Activated B cell treated with CpG ODN at 0.5 μM for 24 hours (primary cell): ENCODE measurements around the gene SLC43A2. TPM values are rescaled to one million over a fixed set of nuclear protein-coding genes. Genes with fewer than 3 reads are reported as not detected.
A peak's percentile ranks its signal among the peaks of the same experiment; 100 is the strongest.

Source experiments
- ATAC-seq: fragments of 200-7000 bp; cut with Tn5 transposase; one replicate; pipeline ENCODE4 v1.10.0; 2021; ENCODE audit warnings: low read depth, mild to moderate bottlenecking, moderate library complexity
- CTCF ChIA-PET: fragments of 350-600 bp; sonication (Branson Sonifier 250); formaldehyde crosslinking; loops from one replicate; lab custom pipeline; 2021; ENCODE audit warnings: antibody characterized with exemption; lab: Charles Lee
- POLR2A ChIA-PET: fragments of 350-600 bp; sonication (Branson Sonifier 250); formaldehyde crosslinking; loops from one replicate; lab custom pipeline; 2021; ENCODE audit warnings: antibody characterized with exemption; lab: Charles Lee
- DNase-seq: peaks from one replicate; pipeline ENCODE4 v3.0.0; 2022
- H3K27ac Mint-ChIP-seq: one replicate; pipeline ENCODE4 v1.8.0; 2020; ENCODE audit warnings: mixed read lengths
- H3K27me3 Mint-ChIP-seq: one replicate; pipeline ENCODE4 v1.8.0; 2021; ENCODE audit warnings: mixed read lengths
- H3K36me3 Mint-ChIP-seq: one replicate; pipeline ENCODE4 v1.8.0; 2021; ENCODE audit warnings: low read depth, mixed read lengths
- H3K4me1 Mint-ChIP-seq: one replicate; pipeline ENCODE4 v1.8.0; 2021; ENCODE audit warnings: mixed read lengths
- H3K4me3 Mint-ChIP-seq: one replicate; pipeline ENCODE4 v1.8.0; 2020; ENCODE audit warnings: mild to moderate bottlenecking, mixed read lengths
- H3K9me3 Mint-ChIP-seq: one replicate; pipeline ENCODE4 v1.8.0; 2020; ENCODE audit warnings: mixed read lengths
- intact Hi-C: fragments of 100-400 bp; cut with micrococcal nuclease; formaldehyde crosslinking; loops from one replicate; pipeline ENCODE4 v1.15.1; 2024
- total RNA-seq: library from RNA; stranded (reverse); gene quantifications from 2 replicates; pipeline ENCODE4 v1.2.3, GENCODE V29; 2022
- TF ChIP-seq, protein P1 (sequence below): fragments of 200-600 bp; IDR thresholded peaks from one replicate; pipeline ENCODE4 v1.8.0; 2022; ENCODE audit warnings: antibody characterized with exemption, mild to moderate bottlenecking

The SLC43A2 gene
- total RNA-seq, 1 donor from 2014 or later, result 167 TPM

DNA sequence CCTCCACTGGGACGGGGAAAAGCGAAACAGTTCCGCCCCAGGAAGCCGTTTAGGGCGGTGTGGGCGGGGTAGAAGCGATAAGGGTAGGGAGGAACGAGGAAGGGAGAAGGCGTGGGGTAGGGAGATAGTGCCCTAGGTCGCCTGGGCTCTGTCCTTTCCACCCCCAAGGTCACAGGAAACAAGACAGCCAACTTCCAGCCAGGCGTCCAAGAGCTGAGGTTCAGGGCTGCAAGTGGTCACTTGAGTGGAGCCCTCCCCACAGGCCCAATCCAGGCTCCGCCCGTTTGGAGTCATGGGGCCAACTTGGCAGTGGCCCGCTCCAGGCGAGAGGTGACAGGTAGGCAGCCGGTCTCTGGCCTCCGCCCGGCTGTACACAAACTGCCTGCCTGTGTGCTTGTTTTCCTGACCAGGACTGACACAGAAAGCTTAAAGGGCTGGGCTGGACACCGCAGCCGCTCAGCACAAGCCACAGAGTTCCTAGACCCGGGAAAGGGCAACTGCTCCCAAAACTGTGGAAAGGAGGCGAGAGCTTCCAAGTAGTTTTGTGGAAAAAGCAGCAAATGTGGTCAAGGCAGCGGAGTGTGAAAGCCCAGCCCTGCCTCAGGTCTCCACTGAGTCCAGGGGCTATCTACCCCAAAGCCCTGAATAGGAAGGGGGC lies 21.3 kb upstream of the SLC43A2 start, which contains the start of gene RILP:
Gene RILP (minus strand): TSS at position 23 of the 658 bp plus-strand sequence. CDS start 62 bp downstream, outside the sequence.
- TF ChIP-seq, protein P1, sequence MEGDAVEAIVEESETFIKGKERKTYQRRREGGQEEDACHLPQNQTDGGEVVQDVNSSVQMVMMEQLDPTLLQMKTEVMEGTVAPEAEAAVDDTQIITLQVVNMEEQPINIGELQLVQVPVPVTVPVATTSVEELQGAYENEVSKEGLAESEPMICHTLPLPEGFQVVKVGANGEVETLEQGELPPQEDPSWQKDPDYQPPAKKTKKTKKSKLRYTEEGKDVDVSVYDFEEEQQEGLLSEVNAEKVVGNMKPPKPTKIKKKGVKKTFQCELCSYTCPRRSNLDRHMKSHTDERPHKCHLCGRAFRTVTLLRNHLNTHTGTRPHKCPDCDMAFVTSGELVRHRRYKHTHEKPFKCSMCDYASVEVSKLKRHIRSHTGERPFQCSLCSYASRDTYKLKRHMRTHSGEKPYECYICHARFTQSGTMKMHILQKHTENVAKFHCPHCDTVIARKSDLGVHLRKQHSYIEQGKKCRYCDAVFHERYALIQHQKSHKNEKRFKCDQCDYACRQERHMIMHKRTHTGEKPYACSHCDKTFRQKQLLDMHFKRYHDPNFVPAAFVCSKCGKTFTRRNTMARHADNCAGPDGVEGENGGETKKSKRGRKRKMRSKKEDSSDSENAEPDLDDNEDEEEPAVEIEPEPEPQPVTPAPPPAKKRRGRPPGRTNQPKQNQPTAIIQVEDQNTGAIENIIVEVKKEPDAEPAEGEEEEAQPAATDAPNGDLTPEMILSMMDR, result no peak
- DNase-seq, result no peak
- intact Hi-C loops, result loop anchor here (1.0 to 10.0 kb wide), 8 partner anchors 22 to 391 kb away; partner anchors contain the start of genes DPH1, PITPNA, PRPF8 and SLC43A2

DNA sequence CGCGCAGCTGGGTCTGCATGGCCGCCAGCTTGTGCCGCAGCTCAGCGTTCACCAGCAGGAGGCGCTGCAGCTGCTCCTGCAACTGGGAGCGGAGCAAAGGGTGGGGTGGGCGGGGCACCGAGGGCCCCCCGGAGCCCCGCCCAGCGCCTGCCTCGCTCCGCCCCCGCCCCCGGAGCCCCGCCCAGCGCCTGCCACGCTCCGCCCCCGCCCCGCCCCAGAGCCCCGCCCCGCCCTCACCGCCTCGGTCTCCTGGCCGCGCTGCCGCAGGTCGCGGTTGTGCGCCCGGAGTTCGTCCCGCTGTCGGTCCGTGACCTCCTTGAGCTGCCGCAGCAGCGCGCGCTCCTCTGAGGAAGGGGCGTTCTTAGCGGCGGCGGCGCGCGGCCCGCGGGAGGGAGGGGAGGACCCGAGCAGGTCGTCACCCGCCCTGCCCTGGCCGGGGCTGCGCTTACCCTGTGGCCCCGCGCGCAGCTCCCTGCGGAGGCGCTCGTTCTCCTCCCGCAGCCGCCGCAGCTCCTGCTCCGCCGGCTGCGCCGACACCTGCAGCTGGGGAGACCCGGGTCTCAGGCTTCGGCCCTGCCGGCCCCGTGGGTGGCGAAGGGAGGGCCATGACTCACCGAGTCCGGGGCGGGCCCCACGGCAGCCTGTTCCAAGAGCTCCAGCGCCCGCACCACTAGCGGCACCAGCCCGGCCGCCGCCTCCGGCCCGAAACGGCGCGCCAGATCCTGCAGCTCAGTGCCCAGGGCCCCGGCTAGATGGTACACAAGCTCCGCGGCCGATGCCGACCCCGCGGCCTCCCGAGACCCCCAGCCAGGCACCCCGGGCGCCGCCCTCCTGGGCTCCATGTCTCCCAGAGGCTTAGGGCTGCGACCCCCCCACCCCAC lies 20.6 kb upstream of the SLC43A2 start:
- no peaks in the 10 kb centered on the region for H3K9me3 Mint-ChIP-seq
- H3K27ac Mint-ChIP-seq, result no peak overlapping the region
- peaks cover 41% of the 10 kb centered on the region for H3K4me1 Mint-ChIP-seq
- H3K27me3 Mint-ChIP-seq, result no peaks in the 10 kb centered on the region
- ATAC-seq (peak; percentile 69), DNase-seq (peak; percentile 93)
- TF ChIP-seq, protein P1, result no peak
- peaks cover 36% of the 10 kb centered on the region for H3K36me3 Mint-ChIP-seq
- CTCF ChIA-PET, result interaction anchor here (0.6 to 7.1 kb wide), 22 partner anchors 9 to 284 kb away, joined by 3 to 82 read pairs (median 4); partner anchors contain the start of genes CRK, INPP5K and SLC43A2
- POLR2A ChIA-PET, result interaction anchor here (0.5 to 5.3 kb wide), 28 partner anchors 9 to 751 kb away, joined by 3 to 47 read pairs (median 6); partner anchors contain the start of genes INPP5K, PITPNA, SGSM2 and SLC43A2
- peak overlapping the region; percentile 69 for H3K4me3 Mint-ChIP-seq
- intact Hi-C loops, result loop anchor here (1.0 to 10.0 kb wide), 9 partner anchors 21 to 390 kb away; partner anchors contain the start of genes DPH1, INPP5K, PITPNA and PRPF8

More for the DNA sequence above, 21.3 kb upstream of the SLC43A2 start, which contains the start of gene RILP:
- no peak for ATAC-seq
- CTCF ChIA-PET, result interaction anchor here (1.0 to 7.1 kb wide), 9 partner anchors 9 to 134 kb away, joined by 3 to 82 read pairs (median 9); partner anchors contain the start of gene SLC43A2
- no peaks in the 10 kb centered on the region for H3K9me3 Mint-ChIP-seq
- H3K27ac Mint-ChIP-seq, result peak within 1 kb of the TSS; percentile 24
- H3K27me3 Mint-ChIP-seq, result no peaks in the 10 kb centered on the region
- H3K36me3 Mint-ChIP-seq, result peaks cover 42% of the 10 kb centered on the region
- peaks cover 34% of the 10 kb centered on the region for H3K4me1 Mint-ChIP-seq
- POLR2A ChIA-PET, result interaction anchor here (0.5 to 5.3 kb wide), 17 partner anchors 18 to 750 kb away, joined by 3 to 47 read pairs (median 8); partner anchors contain the start of genes INPP5K, SGSM2, SLC43A2 and WDR81
- peak within 1 kb of the TSS; percentile 69 for H3K4me3 Mint-ChIP-seq

DNA sequence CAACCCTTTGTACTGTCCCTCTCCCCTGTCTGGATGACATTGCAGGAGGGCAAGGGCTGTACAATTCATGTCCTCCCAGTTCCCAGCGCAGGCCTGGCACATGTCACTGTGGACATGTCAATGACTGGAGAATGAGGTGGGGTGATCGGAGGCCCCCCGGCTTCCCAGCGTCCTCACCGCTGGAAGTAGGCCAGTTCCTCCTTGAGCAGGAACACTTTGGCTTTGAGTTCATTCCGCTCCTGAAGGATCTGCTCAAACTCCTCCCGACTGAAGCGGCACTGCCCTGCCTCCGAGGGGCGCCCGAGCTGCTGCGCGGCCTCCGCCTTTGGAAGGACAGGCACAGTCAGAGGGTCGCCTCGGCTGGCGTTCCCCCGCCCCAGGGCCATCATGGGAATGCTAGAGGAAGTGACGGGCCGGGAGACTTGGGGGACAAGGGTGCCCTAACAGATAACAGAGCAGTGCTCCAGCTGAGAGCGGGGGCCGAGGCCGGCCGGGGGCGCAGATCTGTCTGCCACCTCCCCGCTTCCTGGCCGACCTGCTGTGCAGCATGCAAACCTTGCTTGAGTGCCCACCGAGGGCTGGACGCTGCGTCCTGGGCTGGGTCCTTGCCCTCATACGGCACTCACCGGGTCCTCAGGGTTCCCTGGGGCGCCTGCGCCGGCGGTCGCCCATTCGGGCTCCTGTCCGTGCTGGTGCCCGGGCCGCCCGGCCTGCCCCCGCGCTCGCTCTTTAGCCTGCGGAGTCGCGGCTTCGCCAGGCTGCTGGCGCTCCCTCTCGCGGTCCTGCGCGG lies 19.7 kb upstream of the SLC43A2 start:
- Mint-ChIP-seq H3K36me3 (peaks cover 28% of the 10 kb centered on the region), H3K4me3 (peak overlapping the region; percentile 69), H3K9me3 (no peaks in the 10 kb centered on the region), H3K27ac (no peak overlapping the region), H3K27me3 (no peaks in the 10 kb centered on the region), H3K4me1 (peaks cover 45% of the 10 kb centered on the region)
- intact Hi-C loops, result loop anchor here (1.0 to 10.0 kb wide), 4 partner anchors 36 to 386 kb away; partner anchors contain the start of genes DPH1, INPP5K and PRPF8
- TF ChIP-seq, protein P1, result peak; percentile 50
- DNase-seq (no peak), ATAC-seq (peak; percentile 1)
- ChIA-PET POLR2A (interaction anchor here (0.6 to 5.3 kb wide), 23 partner anchors 11 to 283 kb away, joined by 3 to 47 read pairs (median 7); partner anchors contain the start of genes INPP5K, PITPNA, SLC43A2 and WDR81), CTCF (interaction anchor here (0.6 to 7.1 kb wide), 22 partner anchors 8 to 283 kb away, joined by 3 to 82 read pairs (median 4); partner anchors contain the start of genes CRK, INPP5K and SLC43A2)

DNA sequence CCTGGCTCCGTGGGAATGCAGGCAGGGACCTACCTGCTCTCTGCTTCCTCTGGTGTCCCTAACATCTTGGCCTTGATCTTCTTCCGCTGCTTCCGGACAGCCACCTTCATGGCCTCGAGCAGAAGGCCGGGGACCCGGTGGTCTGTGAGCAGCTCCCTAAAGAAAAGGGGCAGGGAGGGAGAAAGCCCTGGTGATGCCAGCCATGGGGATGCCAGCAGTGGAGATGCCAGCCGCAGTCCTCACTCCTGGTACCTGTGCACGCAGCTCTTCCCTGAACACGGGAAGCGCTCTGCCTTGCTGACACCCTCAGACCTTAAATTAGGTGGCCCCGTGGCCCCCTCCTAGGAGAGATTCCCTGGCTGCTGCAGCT lies 19.2 kb upstream of the SLC43A2 start:
- intact Hi-C loops, result loop anchor here (1.0 to 10.0 kb wide), 4 partner anchors 37 to 387 kb away; partner anchors contain the start of genes DPH1, INPP5K and PRPF8
- ATAC-seq, result no peak
- ChIA-PET POLR2A (interaction anchor here (0.6 to 5.3 kb wide), 13 partner anchors 11 to 248 kb away, joined by 3 to 47 read pairs (median 8); partner anchors contain the start of genes INPP5K, PITPNA and SLC43A2), CTCF (interaction anchor here (1.1 to 7.1 kb wide), 6 partner anchors 17 to 192 kb away, joined by 3 to 82 read pairs (median 8); partner anchors contain the start of genes CRK and SLC43A2)
- peaks cover 45% of the 10 kb centered on the region for H3K4me1 Mint-ChIP-seq
- TF ChIP-seq, protein P1, result no peak
- H3K36me3 Mint-ChIP-seq, result peaks cover 22% of the 10 kb centered on the region
- no peak for DNase-seq
- no peaks in the 10 kb centered on the region for H3K9me3 Mint-ChIP-seq
- H3K27me3 Mint-ChIP-seq, result no peaks in the 10 kb centered on the region
- H3K4me3 Mint-ChIP-seq, result peak overlapping the region; percentile 69
- H3K27ac Mint-ChIP-seq, result no peak overlapping the region
